Measurements from ENCODE around the gene RBM8A.

- TF ChIP-seq CTCF (IDR thresholded peaks at IDR 0.05) (no peak), POLR2A (IDR thresholded peaks at IDR 0.05) (no peak)
Measured at GRCh38 chr1:145952903-145953302, 25.6 kb upstream of the RBM8A start.

Measured in lower leg skin (tissue), 3 donors.